Measurements from ENCODE around the gene ELL2.
"Not testable (repeated sequence)": the region's sequence is repeated elsewhere in the genome, so short reads cannot be mapped to it uniquely, and the experiment has no call there.

The ELL2 gene

GRCh38 chr5:95856501-95856981 is 105.1 kb downstream of the ELL2 start:
- DNase-seq: no peak

GRCh38 chr5:95853490-95853889 is 108.2 kb downstream of the ELL2 start:
- no peak for DNase-seq

- DNase-seq: no peak
Observed at GRCh38 chr5:95852567-95852966, 109.1 kb downstream of the ELL2 start.

GRCh38 chr5:95851141-95851540 is 110.5 kb downstream of the ELL2 start:
- DNase-seq: not testable (repeated sequence)

GRCh38 chr5:95850391-95850894 is 111.2 kb downstream of the ELL2 start:
- no peak for DNase-seq

- DNase-seq: no peak
Observed at GRCh38 chr5:95848701-95849100, 113.0 kb downstream of the ELL2 start.

GRCh38 chr5:95847261-95847592 is 114.4 kb downstream of the ELL2 start:
- DNase-seq: no peak

GRCh38 chr5:95846554-95847260 is 114.9 kb downstream of the ELL2 start:
- peak; percentile 74 to 80 for DNase-seq

- DNase-seq: no peak
Observed at GRCh38 chr5:95845391-95845790, 116.3 kb downstream of the ELL2 start.

- peak in 1 of 2 donors; percentile 27 for DNase-seq
Observed at GRCh38 chr5:95843733-95844223, 117.9 kb downstream of the ELL2 start.

- DNase-seq: peak; percentile 74 to 75
Observed at GRCh38 chr5:95842854-95843544, 118.7 kb downstream of the ELL2 start.

- DNase-seq: no peak
Observed at GRCh38 chr5:95841914-95842812, 119.5 kb downstream of the ELL2 start.

GRCh38 chr5:95840956-95841705 is 120.5 kb downstream of the ELL2 start:
- no peak for DNase-seq

- DNase-seq: no peak
Observed at GRCh38 chr5:95839658-95840057, 122.0 kb downstream of the ELL2 start.

- no peak for DNase-seq
Observed at GRCh38 chr5:95838556-95838955, 123.1 kb downstream of the ELL2 start.

GRCh38 chr5:95838001-95838520 is 123.6 kb downstream of the ELL2 start:
- DNase-seq: no peak

GRCh38 chr5:95837492-95837891 is 124.2 kb downstream of the ELL2 start:
- no peak for DNase-seq

- not testable (repeated sequence) for DNase-seq
Observed at GRCh38 chr5:95836971-95837370, 124.7 kb downstream of the ELL2 start.

GRCh38 chr5:95836544-95836943 is 125.1 kb downstream of the ELL2 start:
- no peak for DNase-seq

- peak in 1 of 2 donors; percentile 54 for DNase-seq
Observed at GRCh38 chr5:95835682-95836385, 125.8 kb downstream of the ELL2 start.

Data from CD4-positive, alpha-beta T cell treated with Interferon alpha-2 for 1 hour (primary cell).